ENCODE measurements around the gene CDH26. TPM values are rescaled to one million over a fixed set of nuclear protein-coding genes. Genes with fewer than 3 reads are reported as not detected.

The CDH26 gene
- 0.41 and 0.56 TPM in 2 replicates for total RNA-seq

DNA sequence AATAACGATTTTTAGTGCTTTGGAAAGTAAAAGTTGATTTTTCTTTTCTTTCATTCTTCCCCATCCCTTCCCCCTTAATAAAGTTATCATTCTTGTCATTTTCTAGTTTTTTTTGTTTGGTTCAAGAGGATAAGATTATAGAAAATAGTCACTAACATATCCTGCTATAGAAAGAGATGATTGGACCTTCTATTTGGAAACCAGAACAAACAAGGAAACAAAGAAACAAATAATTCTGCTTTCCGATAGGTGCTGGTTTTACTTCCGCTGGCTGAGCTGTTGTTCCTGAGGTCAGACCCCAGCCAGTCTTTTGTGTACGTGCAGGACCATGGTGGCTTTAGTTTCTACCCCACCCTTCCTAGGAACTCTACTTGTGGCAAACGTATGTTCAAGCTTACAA is at the start of gene CDH26:
Gene CDH26, plus strand, starts transcription at position 301 of the 400 bp plus-strand sequence. CDS start 304 bp downstream, outside the sequence.
- Mint-ChIP-seq H3K9me3 (no peaks in the 10 kb centered on the region), H3K36me3 (ENCODE audit: low read depth) (no peaks in the 10 kb centered on the region)
- intact Hi-C loops (cut with micrococcal nuclease): no loop called here

DNA sequence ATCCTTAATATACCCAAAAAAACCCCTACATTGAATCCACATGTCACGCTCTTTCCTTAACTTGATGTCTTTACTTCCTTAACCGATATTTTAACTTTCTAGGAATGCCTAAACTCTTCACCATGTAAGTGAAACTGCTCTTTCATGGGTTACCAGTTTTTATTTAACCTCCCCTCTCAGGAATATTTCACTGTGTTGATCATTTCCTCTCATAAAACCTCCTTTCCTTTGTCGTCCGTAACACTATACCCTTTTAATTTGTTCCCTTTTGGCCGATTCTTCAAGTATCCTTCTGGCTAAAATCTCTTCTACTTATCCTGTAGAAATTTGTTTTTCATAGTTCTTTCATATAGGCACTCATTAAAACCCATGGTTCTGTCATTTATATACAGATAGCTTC is 49.4 kb upstream of the CDH26 start:
- H3K27ac Mint-ChIP-seq: no peak overlapping the region
- no peak for DNase-seq (ENCODE audit: low spot score)
- no peaks in the 10 kb centered on the region for H3K9me3 Mint-ChIP-seq
- no peaks in the 10 kb centered on the region for H3K36me3 Mint-ChIP-seq (ENCODE audit: low read depth)
- H3K4me1 Mint-ChIP-seq (ENCODE audit: low read depth): peaks cover 5% of the 10 kb centered on the region
- intact Hi-C loops (cut with micrococcal nuclease): no loop called here
- H3K4me3 Mint-ChIP-seq: no peak overlapping the region
- peaks cover 3% of the 10 kb centered on the region for H3K27me3 Mint-ChIP-seq (ENCODE audit: insufficient read depth)

More for the DNA sequence above, at the start of gene CDH26:
- Mint-ChIP-seq H3K27ac (no peak within 1 kb of the TSS), H3K27me3 (ENCODE audit: insufficient read depth) (no peaks in the 10 kb centered on the region), H3K4me3 (no peak within 1 kb of the TSS), H3K4me1 (ENCODE audit: low read depth) (no peaks in the 10 kb centered on the region)
- DNase-seq (ENCODE audit: low spot score): no peak

DNA sequence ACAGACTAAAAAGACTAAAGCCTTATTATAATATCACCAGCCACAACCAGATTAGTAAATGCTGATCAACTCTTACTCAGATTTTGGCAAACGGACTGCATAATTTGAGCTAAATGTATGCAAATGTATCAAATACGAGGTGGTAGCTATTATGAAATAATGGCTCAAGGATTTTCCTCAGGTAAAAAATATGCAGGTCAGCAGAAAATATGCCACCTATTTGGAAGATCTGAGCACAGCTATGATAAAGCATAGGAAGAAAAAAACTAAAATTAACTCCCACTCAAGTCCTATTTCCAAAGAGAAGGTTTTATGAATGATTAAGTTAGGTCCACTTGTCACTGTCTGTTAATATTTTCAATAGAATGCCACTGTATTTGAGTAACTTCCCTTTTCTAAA is 47.2 kb upstream of the CDH26 start:
- H3K9me3 Mint-ChIP-seq: no peaks in the 10 kb centered on the region
- H3K36me3 Mint-ChIP-seq (ENCODE audit: low read depth): no peaks in the 10 kb centered on the region
- H3K27ac Mint-ChIP-seq: no peak overlapping the region
- peaks cover 5% of the 10 kb centered on the region for H3K4me1 Mint-ChIP-seq (ENCODE audit: low read depth)
- H3K4me3 Mint-ChIP-seq: no peak overlapping the region
- DNase-seq (ENCODE audit: low spot score): no peak
- intact Hi-C loops (cut with micrococcal nuclease): no loop called here
- peaks cover 3% of the 10 kb centered on the region for H3K27me3 Mint-ChIP-seq (ENCODE audit: insufficient read depth)

DNA sequence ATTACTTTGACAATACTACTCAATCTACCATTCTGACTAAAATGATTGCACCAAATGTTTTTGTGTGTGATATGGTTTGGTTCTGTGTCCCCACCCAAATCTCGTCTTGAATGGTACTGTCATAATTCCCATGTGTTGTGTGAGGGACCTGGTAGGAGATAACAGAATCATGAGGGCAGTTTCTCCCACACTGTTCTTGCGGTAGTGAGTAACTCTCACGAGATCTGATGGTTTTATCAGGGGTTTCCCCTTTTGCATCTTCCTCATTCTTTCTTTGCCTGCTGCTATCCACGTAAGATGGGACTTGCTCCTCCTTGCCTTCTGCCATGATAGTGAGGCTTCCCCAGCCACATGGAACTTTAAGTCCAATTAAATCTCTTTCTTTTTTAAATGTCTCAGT is 45.6 kb upstream of the CDH26 start:
- Mint-ChIP-seq H3K36me3 (ENCODE audit: low read depth) (no peaks in the 10 kb centered on the region), H3K27me3 (ENCODE audit: insufficient read depth) (no peaks in the 10 kb centered on the region), H3K27ac (no peak overlapping the region), H3K4me1 (ENCODE audit: low read depth) (peaks cover 5% of the 10 kb centered on the region), H3K9me3 (no peaks in the 10 kb centered on the region), H3K4me3 (no peak overlapping the region)
- no peak for DNase-seq (ENCODE audit: low spot score)
- intact Hi-C loops (cut with micrococcal nuclease): no loop called here

DNA sequence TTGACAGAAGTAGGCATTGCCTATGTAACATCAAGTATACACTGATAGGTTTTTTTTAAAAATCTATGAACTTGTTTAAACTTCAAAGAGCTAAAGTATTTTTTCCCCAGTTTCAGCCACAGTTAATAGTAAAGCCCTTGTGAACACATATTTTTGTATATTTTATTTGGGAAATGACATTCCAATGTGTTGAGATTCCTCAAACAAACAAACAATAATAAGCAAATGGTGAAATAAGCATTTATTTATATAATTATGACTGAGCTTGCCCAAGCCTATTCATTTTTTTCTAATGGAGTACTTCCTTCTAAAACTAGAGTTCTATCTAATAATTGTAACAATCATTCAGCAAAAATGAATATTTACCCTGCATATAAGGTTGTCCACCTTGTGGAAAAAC is 37.3 kb upstream of the CDH26 start:
- intact Hi-C loops (cut with micrococcal nuclease): no loop called here
- no peak overlapping the region for H3K4me3 Mint-ChIP-seq
- DNase-seq (ENCODE audit: low spot score): no peak
- H3K27me3 Mint-ChIP-seq (ENCODE audit: insufficient read depth): peaks cover 17% of the 10 kb centered on the region
- no peaks in the 10 kb centered on the region for H3K36me3 Mint-ChIP-seq (ENCODE audit: low read depth)
- H3K4me1 Mint-ChIP-seq (ENCODE audit: low read depth): no peaks in the 10 kb centered on the region
- no peak overlapping the region for H3K27ac Mint-ChIP-seq
- no peaks in the 10 kb centered on the region for H3K9me3 Mint-ChIP-seq

DNA sequence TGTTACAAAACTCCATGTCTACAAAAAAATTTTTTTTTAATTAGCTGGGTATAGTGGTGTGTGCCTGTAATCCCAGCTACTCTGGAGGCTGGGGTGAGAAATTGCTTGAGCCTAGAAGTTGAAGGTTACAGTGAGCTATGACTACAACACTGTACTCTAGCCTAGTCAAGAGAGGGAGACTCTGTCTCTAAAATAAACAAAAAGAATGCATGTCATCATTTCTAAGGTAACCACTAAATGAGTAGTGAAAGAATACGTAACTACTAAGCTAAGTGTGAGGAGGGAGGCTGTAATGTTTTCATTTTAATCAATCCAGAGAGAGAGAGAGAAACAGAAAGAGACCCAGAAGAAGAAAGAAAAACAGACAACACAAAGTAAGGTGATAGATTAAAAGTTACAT is 34.7 kb upstream of the CDH26 start:
- Mint-ChIP-seq H3K4me3 (no peak overlapping the region), H3K4me1 (ENCODE audit: low read depth) (no peaks in the 10 kb centered on the region), H3K9me3 (no peaks in the 10 kb centered on the region), H3K27ac (no peak overlapping the region), H3K27me3 (ENCODE audit: insufficient read depth) (peaks cover 17% of the 10 kb centered on the region), H3K36me3 (ENCODE audit: low read depth) (no peaks in the 10 kb centered on the region)
- DNase-seq (ENCODE audit: low spot score): no peak
- intact Hi-C loops (cut with micrococcal nuclease): no loop called here

DNA sequence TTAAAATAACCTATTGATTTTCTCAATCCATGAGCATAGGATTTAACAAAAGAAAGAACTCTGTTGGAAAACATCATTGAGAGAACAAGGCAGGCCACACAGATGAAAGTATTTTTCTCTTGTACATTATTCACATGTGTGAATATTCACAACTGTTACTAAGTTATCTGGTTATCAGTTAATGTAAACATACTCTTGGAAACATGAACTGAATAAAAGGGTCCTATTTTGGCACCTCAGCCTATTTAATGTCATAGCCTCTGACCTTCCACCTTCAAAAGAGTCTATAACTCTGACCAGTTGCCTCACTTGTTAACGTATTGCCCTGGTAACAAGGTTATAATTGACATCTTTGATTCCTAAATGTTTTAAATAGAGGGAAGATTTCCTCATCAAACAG is 32.9 kb upstream of the CDH26 start:
- no peaks in the 10 kb centered on the region for H3K36me3 Mint-ChIP-seq (ENCODE audit: low read depth)
- no peak overlapping the region for H3K4me3 Mint-ChIP-seq
- DNase-seq (ENCODE audit: low spot score): no peak
- H3K27ac Mint-ChIP-seq: no peak overlapping the region
- intact Hi-C loops (cut with micrococcal nuclease): no loop called here
- H3K4me1 Mint-ChIP-seq (ENCODE audit: low read depth): peaks cover 3% of the 10 kb centered on the region
- peaks cover 18% of the 10 kb centered on the region for H3K27me3 Mint-ChIP-seq (ENCODE audit: insufficient read depth)
- no peaks in the 10 kb centered on the region for H3K9me3 Mint-ChIP-seq

DNA sequence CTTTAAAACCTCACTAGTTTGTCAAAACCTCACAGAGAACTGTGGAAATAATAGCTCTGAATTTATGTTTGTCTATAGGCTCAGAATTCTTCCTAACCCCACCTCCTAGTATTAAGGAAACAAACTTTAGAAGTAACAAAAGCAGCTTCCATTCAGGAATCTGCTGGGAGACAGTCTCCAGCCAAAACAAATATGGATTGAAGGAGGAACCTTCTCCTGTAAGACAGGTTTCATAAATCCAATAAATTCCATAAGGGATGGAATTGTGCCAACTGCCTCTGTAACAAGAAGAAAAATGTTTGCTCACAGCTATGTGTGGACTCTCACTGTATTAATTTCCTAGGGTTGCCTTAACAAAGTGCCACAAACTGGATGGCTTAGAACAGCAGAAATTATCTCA is 32.3 kb upstream of the CDH26 start:
- H3K9me3 Mint-ChIP-seq: no peaks in the 10 kb centered on the region
- DNase-seq (ENCODE audit: low spot score): no peak
- no peak overlapping the region for H3K27ac Mint-ChIP-seq
- intact Hi-C loops (cut with micrococcal nuclease): no loop called here
- H3K4me3 Mint-ChIP-seq: no peak overlapping the region
- no peaks in the 10 kb centered on the region for H3K36me3 Mint-ChIP-seq (ENCODE audit: low read depth)
- peaks cover 18% of the 10 kb centered on the region for H3K27me3 Mint-ChIP-seq (ENCODE audit: insufficient read depth)
- peaks cover 3% of the 10 kb centered on the region for H3K4me1 Mint-ChIP-seq (ENCODE audit: low read depth)

DNA sequence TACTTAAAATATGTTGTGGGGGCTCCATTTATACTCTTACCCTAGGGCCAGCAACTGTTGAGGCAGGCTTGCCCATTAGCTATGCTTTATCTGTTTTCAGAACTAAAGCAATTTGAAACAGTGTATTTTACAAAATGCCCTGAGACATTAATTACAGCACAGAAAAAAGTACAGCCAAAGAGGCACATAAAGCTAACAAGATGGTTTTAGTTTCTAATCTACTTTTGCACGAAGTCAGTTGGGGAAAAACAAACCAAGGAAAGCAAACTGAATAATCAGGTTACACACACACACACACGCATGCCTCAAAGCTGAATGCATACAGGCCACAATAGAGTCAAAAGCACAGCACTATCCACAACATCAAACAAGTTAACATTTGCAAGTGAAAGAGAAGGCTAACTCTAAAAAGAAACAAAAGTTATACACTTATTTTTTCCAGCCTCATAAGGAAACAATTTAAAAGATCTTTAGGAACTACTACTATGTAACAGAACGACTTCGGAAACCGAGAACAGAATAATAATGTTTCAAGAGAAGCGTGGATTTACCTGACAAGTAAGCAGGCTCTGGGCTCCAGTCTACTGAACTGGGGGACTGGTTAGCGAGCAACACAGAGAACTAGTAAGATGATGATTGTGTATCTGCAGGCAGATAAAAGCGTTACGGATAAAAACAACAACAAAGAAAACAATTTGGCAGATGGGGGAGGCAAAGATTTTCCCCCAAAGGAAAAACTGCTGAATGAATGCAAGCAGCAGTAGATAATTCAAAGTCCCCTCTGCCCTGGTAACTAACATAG is 26.5 kb upstream of the CDH26 start:
- no peak for DNase-seq (ENCODE audit: low spot score)
- peaks cover 6% of the 10 kb centered on the region for H3K36me3 Mint-ChIP-seq (ENCODE audit: low read depth)
- no peaks in the 10 kb centered on the region for H3K9me3 Mint-ChIP-seq
- H3K4me3 Mint-ChIP-seq: peak overlapping the region; percentile 80
- H3K4me1 Mint-ChIP-seq (ENCODE audit: low read depth): peaks cover 28% of the 10 kb centered on the region
- H3K27ac Mint-ChIP-seq: peak overlapping the region; percentile 81
- H3K27me3 Mint-ChIP-seq (ENCODE audit: insufficient read depth): peaks cover 6% of the 10 kb centered on the region
- intact Hi-C loops (cut with micrococcal nuclease): loop anchor here (1.0 kb wide), 1 partner anchor 9 kb away; the partner anchor contains the start of genes FAM217B and PPP1R3D

DNA sequence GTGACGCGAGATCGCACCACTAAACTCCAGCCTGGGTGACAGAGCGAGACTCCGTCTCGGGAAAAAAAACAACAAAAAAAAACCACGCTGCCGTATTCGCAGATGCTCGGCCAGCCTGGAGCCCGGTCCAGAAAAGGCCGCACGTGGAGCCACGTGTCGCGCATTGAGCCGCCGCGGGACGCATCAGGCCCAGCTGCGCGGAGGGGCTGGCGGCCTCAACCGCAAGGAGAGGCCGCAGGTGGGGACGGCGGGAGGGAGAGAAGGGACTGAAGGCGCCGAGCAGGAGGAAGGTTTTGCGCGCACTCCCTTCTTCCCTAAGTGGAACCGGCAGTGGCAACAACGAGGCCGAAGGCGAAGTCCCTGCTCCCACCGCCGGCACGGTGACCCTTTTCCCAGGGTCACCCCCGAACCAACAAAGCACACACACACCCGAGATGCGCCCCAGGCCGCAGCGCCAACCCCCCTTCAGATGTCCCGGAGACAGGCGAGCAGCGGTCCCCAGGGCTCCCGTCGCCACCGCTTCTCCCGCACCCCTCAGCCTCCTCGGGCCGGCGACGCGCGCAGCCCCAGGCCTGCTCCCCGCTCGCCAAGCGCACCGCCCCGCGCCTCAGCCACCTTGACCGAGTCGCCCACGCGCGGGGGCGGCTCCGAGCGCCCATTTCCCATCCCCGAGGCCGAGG is 25.5 kb upstream of the CDH26 start:
- Mint-ChIP-seq H3K36me3 (ENCODE audit: low read depth) (peaks cover 7% of the 10 kb centered on the region), H3K4me1 (ENCODE audit: low read depth) (peaks cover 36% of the 10 kb centered on the region), H3K9me3 (no peaks in the 10 kb centered on the region), H3K27ac (no peak overlapping the region), H3K27me3 (ENCODE audit: insufficient read depth) (peaks cover 6% of the 10 kb centered on the region), H3K4me3 (peak overlapping the region; percentile 69)
- intact Hi-C loops (cut with micrococcal nuclease): no loop called here
- no peak for DNase-seq (ENCODE audit: low spot score)

DNA sequence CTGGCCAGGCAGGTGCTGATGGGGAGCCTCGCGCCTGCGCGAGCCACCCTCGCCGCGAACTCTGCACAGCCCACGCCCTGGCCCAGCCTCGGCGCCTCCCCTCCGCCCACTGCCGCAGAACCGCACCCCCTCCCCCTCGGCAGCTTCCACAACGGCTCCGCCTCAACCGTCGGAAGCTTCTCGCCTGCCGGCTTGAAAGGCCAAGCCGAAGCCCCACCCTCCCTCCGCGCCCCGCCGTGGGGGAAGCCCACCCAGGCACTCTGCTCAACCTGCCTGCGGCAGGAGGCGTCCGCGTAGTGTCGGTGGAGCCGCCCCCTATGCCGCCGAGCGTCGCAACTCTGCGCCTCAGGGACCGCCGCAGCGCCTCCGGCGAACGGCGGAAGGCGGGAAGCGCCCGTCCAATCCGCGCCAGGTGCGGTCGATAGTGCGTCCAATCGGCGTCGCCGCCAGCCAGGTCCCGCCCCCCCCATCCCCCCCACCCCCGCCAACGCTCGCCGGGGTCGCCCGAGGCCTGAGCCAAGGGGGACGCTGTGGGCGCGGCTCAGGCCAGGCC is 24.9 kb upstream of the CDH26 start, which contains the start of gene SYCP2:
Gene SYCP2, minus strand, starts transcription at position 342 of the 553 bp plus-strand sequence. CDS start 11,224 bp downstream, outside the sequence.
- Mint-ChIP-seq H3K9me3 (no peaks in the 10 kb centered on the region), H3K4me3 (peak within 1 kb of the TSS; percentile 79), H3K27me3 (ENCODE audit: insufficient read depth) (peaks cover 6% of the 10 kb centered on the region), H3K36me3 (ENCODE audit: low read depth) (peaks cover 13% of the 10 kb centered on the region), H3K27ac (no peak within 1 kb of the TSS), H3K4me1 (ENCODE audit: low read depth) (peaks cover 43% of the 10 kb centered on the region)
- intact Hi-C loops (cut with micrococcal nuclease): no loop called here
- DNase-seq (ENCODE audit: low spot score): peak; percentile 43

DNA sequence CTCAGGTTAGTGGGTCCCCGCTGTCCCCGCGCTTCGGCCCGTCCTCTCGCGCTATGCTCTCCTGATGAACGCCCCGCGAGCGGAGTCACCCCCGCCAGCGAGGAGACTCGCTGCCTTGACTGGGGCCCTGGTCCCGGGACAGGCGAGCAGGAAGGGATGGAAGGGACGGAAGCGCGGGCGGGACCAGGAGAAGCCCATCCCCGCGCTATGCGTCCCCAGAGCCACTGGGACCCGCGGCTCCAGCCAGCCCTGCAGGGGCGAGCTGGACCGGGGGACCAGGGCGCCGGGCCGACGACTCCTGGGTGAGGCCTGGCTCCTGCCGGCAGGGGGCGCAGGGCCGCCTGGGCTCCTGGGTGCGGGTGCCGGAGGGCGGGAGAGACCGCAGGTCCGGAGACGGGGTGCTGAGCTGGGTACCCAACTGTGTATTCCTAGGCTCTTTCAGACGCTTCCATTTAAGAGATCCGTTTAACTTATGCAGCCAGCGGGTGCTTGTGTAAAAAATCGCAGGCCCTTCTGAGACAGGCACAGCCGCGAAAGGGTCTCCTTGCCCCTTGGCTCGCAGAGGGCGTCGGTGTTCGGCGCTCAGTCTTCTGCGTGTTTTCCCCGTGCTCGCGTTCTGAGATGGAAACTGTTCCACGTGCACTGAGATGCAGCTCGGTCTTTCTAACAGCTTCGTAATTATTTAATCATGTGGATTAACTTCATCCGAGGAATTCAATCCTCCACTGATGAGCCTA is 24.2 kb upstream of the CDH26 start:
- H3K9me3 Mint-ChIP-seq: no peaks in the 10 kb centered on the region
- intact Hi-C loops (cut with micrococcal nuclease): loop anchor here (2.0 kb wide), 1 partner anchor 125 kb away; no protein-coding TSS in a partner anchor
- H3K4me3 Mint-ChIP-seq: peak overlapping the region; percentile 79
- peaks cover 17% of the 10 kb centered on the region for H3K36me3 Mint-ChIP-seq (ENCODE audit: low read depth)
- H3K27ac Mint-ChIP-seq: no peak overlapping the region
- peak; percentile 74 for DNase-seq (ENCODE audit: low spot score)
- peaks cover 3% of the 10 kb centered on the region for H3K27me3 Mint-ChIP-seq (ENCODE audit: insufficient read depth)
- peaks cover 48% of the 10 kb centered on the region for H3K4me1 Mint-ChIP-seq (ENCODE audit: low read depth)

Data from activated T-helper 1 cell treated with anti-CD3 and anti-CD28 coated beads, Interleukin-12 subunit alpha, Interleukin-12 subunit beta, Interleukin-2, Interleukin-4 antibody, amounts not matched to agents 30 ng/mL and 10 ng/mL and 1 ng/mL, durations not matched to agents 14 hours and 24 hours and 36 hours (primary cell).